Activated CD8-positive, alpha-beta memory T cell treated with anti-CD3 and anti-CD28 coated beads for 4 hours (primary cell): Measurements from ENCODE around the gene ARHGAP26.

Experiments used
- DNase-seq, 2 donors: peaks; one replicate each; pipeline ENCODE4 v3.0.0-alpha.2; 2020; ENCODE audit warnings: low read depth in 2 of 2

Gene ARHGAP26

GRCh38 chr5:143013176-143013891 lies 243.2 kb downstream of the ARHGAP26 start:
- no peak for DNase-seq

- no peak for DNase-seq
Observed at GRCh38 chr5:143014017-143014651, 244.0 kb downstream of the ARHGAP26 start.

DNA sequence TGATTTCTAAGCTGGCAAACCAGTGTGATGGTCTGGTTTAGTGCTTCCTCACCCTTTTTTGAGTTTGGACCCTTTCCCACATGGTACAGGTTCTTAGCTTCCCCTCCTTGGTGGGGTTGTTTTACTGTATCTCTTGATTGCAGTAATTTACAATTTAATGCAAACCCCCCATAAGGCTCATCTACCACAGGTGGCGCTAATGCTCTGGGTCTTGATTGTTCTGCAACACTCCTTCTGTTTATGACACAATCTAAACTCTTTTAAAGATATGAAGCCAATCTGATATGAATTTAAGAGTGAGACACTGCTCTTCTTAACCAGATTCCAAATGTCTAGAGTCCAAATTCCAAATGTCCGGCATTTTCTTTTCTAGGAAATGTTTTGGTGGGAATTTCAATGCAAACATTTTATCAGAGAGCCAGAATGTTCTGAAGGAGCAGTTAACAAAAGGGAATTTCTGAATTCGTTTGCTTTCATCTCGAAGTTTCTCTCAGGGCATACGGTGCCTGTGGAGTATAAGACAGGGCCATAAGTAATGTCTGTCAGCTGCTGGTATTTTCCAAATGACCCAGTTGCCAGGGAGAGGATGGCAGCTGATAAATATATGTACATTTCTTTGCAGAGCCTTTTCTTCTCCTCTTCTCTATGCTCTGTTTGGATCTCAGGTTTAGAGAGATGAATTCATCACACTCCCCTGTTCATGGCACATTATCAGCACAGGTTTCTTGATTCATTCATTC lies 246.8 kb downstream of the ARHGAP26 start:
- DNase-seq: no peak

DNA sequence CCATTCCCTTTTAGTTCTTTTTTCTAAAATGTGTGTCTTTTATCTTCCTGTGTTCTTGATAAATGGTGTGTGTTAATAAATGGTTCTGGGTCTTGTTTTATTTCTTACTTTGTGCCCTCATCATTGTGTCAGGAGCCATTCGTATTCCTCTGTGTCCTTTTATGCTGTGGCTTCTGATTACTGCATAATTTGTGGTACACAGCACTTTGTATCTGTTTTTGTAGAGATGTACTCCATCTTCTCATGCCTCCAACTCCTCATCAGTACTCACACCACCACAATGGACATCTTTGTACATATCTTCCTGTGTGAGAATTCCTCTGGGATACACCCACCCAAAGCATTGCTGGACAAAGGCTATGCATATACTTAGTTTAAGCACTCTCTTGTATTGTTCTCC lies 247.4 kb downstream of the ARHGAP26 start:
- no peak for DNase-seq

GRCh38 chr5:143017992-143018391 lies 247.8 kb downstream of the ARHGAP26 start:
- DNase-seq: no peak

DNA sequence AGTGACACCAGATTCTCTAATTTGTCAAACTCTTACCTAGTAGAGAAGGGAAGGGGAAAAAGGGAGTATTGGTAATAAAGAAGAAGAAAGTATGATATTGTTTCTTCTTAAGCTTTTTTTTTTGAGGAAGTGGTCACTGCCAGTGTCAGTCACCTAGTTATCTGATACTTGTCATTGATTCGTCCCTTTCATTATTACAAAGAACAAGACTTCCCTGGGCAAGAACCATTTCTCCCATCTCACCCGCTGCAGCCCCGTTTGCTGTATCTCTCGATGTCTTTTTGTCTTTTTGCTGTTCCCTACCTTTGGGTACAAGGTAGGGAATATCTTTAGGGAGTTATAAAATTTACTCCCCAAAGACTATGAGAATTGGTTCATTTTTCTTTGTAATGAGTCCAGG lies 249.0 kb downstream of the ARHGAP26 start:
- DNase-seq: no peak

- DNase-seq: no peak
Observed at GRCh38 chr5:143019614-143020515, 249.7 kb downstream of the ARHGAP26 start.

DNA sequence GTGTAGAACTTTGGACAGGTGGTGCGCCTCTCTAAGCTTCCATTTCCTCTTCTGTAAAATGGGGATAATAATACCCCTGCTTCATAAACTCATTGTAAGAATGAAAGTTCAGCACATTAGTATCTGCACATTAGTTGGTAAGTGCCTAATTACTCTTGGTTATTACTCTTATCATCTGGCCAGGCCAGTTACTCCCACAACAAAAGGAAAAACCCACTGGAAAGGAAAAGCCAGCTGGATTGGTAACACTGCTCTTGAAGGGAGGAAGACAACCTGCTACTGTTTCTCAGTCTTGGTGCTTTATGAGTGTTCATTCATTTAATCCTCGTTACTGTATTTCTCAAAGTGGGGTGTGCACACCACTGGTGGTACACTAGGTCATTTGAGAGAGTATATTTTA lies 251.4 kb downstream of the ARHGAP26 start:
- DNase-seq: no peak

GRCh38 chr5:143023411-143024096 lies 253.4 kb downstream of the ARHGAP26 start:
- DNase-seq: no peak

GRCh38 chr5:143024228-143024920 lies 254.2 kb downstream of the ARHGAP26 start:
- no peak for DNase-seq

DNA sequence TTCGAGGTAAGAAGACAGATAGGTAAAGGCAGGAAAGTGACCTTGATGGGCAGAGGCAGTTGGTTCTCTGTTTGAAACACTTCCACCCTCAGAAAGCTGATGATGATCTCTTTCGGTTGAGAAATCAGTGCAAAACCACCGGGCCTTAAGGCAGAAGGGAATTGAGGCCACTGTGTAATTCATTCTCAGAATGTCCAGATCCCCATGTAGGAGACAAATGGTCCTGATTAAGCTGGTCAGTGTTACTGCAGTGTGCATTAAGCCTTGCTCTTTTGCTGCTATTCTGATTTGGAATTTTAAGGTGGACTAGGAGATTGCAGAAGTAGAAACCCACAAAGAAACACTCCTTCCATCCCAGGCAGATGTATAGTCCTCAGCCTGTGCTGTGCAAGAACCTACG lies 255.2 kb downstream of the ARHGAP26 start:
- no peak for DNase-seq

DNA sequence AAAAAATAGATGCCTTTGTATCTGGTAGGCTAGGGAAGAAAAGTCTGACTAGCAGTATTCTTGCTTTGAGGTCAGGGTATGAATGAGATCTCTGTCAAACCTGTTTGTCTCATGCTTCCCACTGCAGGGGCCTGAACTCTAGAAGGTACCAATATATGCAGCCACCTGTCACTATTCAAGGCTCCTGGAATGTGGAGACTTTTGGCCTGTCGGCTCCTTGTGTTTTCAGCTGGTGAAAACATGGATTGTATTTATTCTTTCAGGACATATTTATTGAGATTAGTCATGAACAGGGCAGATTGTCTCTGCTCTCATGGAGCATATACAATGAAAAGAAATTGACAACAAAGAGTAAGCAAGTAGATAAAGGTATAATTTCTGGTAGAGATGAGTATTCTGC lies 255.8 kb downstream of the ARHGAP26 start:
- no peak for DNase-seq

DNA sequence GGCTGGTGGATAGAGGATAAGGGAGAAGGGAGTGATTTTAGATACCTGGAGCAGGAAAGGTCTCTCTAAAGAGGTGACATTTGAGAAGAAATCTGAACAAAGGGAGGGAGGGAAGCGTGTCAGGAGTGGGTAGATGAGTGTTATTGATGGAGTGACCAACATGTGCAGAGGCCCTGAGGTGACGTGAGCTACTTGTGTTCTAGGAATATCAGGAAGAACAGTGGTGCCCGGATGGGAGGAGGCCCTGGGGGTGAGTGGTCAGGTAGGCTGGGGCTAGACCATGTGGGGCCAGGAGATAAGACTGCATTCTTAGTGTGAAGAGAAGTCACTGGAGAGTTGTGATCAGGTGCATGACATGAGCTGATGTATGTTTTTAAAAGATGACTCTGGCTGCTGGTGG lies 256.2 kb downstream of the ARHGAP26 start:
- DNase-seq: no peak

DNA sequence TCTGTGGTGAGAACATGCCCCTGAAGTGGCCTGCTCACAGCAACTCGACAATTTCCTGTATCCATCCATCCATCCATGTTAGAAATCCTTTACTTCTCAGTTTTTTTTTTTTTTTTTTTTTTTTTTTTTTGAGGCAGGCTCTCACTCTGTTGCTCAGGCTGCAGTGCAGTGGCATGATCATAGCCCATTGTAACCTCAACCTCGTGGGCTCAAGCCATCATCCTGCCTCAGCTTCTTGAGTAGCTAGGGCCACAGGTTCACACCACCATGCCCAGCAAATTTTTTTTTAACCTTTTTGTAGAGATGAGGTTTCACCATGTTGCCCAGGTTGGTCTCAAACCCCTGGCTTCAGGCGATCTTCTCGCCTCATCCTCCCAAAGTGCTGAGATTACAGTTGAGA lies 259.1 kb downstream of the ARHGAP26 start:
- DNase-seq: no peak

- no peak for DNase-seq
Observed at GRCh38 chr5:143030349-143030748, 260.2 kb downstream of the ARHGAP26 start.

DNA sequence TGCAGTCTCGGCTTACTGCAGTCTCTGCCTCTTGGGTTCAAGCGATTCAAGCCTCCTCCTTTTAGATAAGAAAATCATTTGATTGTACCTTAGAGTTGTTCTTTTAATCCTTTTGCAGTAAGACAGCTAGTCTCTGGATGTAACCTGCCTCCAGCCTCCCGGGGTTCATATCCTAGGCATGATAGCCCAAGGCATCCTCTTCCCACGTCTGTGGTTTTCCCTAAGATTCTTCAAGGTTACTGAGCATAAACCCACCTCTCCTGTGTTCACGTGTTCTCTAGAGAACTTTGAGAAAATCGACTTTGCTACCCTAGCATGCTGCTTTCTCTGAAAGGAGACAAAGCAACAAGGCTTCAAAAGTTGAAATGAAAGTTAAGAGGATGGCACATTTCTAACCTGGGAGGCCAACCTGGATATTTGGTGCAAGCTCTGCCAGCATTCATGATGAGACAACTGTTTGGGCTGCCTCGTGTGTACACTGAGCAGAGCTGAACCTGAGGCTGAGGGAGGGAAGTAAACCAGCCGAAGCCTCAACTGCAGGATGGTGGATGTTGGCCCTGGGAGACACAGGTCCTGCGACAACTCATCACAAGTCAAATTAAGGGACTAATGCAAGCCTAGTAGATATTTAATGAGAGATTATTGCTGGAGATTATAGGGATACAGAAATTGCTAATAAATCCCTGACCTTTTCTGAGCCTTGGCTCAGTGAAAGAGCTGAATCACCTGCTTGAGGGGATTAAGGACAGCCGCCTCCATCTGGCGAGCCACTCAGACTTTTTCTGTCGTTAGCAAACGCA lies 261.8 kb downstream of the ARHGAP26 start:
- DNase-seq: no peak

DNA sequence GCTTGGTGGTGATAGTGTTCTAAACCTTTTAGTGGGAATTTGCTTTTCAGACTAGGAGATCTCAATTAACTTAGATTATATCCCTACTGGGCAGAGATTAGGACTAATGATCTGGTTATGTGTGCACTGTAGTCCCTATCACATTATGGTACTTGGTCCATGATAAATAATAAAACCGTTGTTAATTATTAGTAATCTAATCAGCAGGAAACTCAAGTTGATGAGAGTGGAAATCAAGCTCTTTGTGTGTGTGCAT lies 262.3 kb downstream of the ARHGAP26 start:
- no peak for DNase-seq

DNA sequence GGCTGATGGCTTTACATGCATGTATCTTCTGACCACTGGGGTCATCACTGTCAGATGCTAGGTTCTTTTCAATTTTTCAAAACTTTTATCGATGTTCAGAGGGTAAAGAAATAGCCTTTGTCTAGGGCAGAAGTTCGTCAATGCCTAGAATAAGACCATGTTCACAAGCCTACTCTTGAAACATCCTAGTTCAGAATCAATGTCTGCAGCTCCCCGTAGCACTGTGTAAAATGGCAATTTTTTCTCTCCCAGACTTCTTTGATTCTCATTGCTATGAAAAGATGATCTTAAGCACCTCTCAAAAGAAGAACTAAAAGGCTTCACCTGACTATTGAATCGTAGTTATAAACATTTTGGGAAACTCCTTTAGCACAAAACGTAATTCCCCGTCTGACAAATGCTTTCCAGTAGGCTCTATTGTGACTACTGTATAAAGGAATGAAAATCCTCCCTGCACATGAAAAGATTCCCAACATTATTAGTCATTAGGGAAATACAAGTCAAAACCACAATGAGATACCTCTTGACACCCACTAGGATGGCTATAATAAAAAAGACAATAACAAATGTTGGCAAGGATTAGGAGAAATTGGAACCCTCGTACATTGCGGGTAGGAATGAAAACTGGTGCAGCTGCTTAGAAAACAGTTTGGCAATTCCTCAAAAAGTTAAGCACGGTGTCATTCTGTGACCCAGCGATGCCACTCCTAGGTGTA lies 263.5 kb downstream of the ARHGAP26 start:
- DNase-seq: no peak

DNA sequence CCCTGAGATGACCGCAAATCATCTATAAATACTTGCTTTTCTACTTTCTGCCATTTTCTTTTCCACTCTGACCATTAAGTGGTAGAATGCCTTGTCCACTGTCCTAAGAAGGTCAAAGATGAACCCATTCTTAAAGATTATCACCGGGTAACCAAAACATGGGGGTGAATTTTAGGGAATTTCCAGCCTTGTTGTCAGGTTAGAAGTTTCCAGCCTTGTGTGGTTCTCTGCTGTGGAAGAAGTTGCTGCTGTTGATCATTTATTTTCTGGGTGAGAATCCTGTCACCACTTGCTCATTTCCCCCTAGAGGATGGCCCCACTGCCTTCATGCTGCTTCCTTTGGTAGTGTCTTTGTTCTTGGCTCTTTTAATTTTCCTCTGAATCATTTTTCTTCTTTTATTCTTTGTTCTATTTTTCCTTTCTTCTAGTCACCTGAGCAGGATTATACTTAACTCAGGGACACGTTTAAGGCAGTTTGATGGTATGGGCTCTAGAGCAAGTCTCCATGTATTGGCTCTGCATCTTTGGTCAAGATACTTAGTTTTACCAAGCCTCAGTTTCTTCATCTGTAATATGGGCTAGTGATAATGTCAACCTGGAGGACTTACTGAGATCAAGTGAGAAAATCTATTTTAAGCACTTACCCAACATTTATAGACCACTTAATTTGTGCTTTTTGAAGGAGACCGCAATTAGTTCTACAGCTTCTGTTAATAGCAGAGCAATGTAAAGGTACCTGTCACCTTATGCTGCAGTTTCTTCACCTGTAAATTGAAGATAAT lies 266.2 kb downstream of the ARHGAP26 start:
- no peak for DNase-seq
